Mononuclear cell (primary cell): ENCODE data around the gene AP5B1. TPM values are rescaled to one million over a fixed set of nuclear protein-coding genes. Genes with fewer than 3 reads are reported as not detected.
A peak's percentile ranks its signal among the peaks of the same experiment; 100 is the strongest.
"Not testable (repeated sequence)": the region's sequence is repeated elsewhere in the genome, so short reads cannot be mapped to it uniquely, and the experiment has no call there.

Source experiments
- H3K27me3 ChIP-seq: 2 replicates; pipeline ENCODE4 v1.6.0; 2011; ENCODE audit warnings: low read length, control low read depth; ENCODE audit not compliant: insufficient read depth
- H3K4me1 ChIP-seq: 2 replicates; pipeline ENCODE4 v1.5.1; 2011; ENCODE audit warnings: mild to moderate bottlenecking, low read length, control low read depth; ENCODE audit not compliant: insufficient read depth
- H3K4me3 ChIP-seq: 2 replicates; pipeline ENCODE4 v1.5.1; 2011; ENCODE audit warnings: mild to moderate bottlenecking, low read length, moderate library complexity
- H3K9me3 ChIP-seq: 2 replicates; pipeline ENCODE4 v1.5.1; 2011; ENCODE audit warnings: low read depth, mild to moderate bottlenecking, control low read depth, low read length
- total RNA-seq: library from RNA; depleted of rRNA; stranded (reverse); fragments of >200 nt; gene quantifications from one replicate; pipeline ENCODE4 v1.2.3, GENCODE V29; 2012

Gene AP5B1
- total RNA-seq, 1 donor, result 26.7 TPM

GRCh38 chr11:65779919-65780769 is 632 bp downstream of the AP5B1 start:
- Histone ChIP-seq H3K27me3 (peaks cover 1% of the 10 kb centered on the region), H3K4me1 (peaks cover 54% of the 10 kb centered on the region), H3K9me3 (no peaks in the 10 kb centered on the region), H3K4me3 (peak overlapping the region; percentile 77)

- peak overlapping the region; percentile 77 for H3K4me3 ChIP-seq
- no peaks in the 10 kb centered on the region for H3K9me3 ChIP-seq
- H3K4me1 ChIP-seq, result peaks cover 59% of the 10 kb centered on the region
- H3K27me3 ChIP-seq, result no peaks in the 10 kb centered on the region
These were observed 1.2 kb downstream of the AP5B1 start for GRCh38 chr11:65779669-65779918.

- Histone ChIP-seq H3K9me3 (no peaks in the 10 kb centered on the region), H3K4me3 (peak overlapping the region; percentile 77), H3K27me3 (no peaks in the 10 kb centered on the region), H3K4me1 (peaks cover 64% of the 10 kb centered on the region)
These were observed 1.7 kb downstream of the AP5B1 start for GRCh38 chr11:65778901-65779668.

- Histone ChIP-seq H3K27me3 (no peaks in the 10 kb centered on the region), H3K4me1 (peaks cover 68% of the 10 kb centered on the region), H3K9me3 (no peaks in the 10 kb centered on the region), H3K4me3 (peak overlapping the region; percentile 77)
These were observed 2.3 kb downstream of the AP5B1 start for GRCh38 chr11:65778431-65778900.

- peaks cover 69% of the 10 kb centered on the region for H3K4me1 ChIP-seq
These were observed 2.9 kb downstream of the AP5B1 start for GRCh38 chr11:65777821-65778361.

GRCh38 chr11:65777241-65777640 is 3.5 kb downstream of the AP5B1 start:
- Histone ChIP-seq H3K9me3 (no peaks in the 10 kb centered on the region), H3K4me3 (peak overlapping the region; percentile 19), H3K27me3 (no peaks in the 10 kb centered on the region), H3K4me1 (peaks cover 72% of the 10 kb centered on the region)

More at GRCh38 chr11:65777821-65778361, 2.9 kb downstream of the AP5B1 start:
- peak overlapping the region; percentile 19 for H3K4me3 ChIP-seq
- no peaks in the 10 kb centered on the region for H3K9me3 ChIP-seq
- no peaks in the 10 kb centered on the region for H3K27me3 ChIP-seq

GRCh38 chr11:65776710-65777141 is 4.0 kb downstream of the AP5B1 start:
- Histone ChIP-seq H3K4me1 (peaks cover 71% of the 10 kb centered on the region), H3K27me3 (no peaks in the 10 kb centered on the region), H3K9me3 (no peaks in the 10 kb centered on the region), H3K4me3 (peak overlapping the region; percentile 19)

GRCh38 chr11:65776196-65776595 is 4.6 kb downstream of the AP5B1 start:
- no peak overlapping the region for H3K4me3 ChIP-seq
- H3K4me1 ChIP-seq, result peaks cover 66% of the 10 kb centered on the region
- H3K27me3 ChIP-seq, result no peaks in the 10 kb centered on the region
- no peaks in the 10 kb centered on the region for H3K9me3 ChIP-seq

- H3K4me1 ChIP-seq, result peaks cover 75% of the 10 kb centered on the region
- no peaks in the 10 kb centered on the region for H3K27me3 ChIP-seq
- H3K4me3 ChIP-seq, result no peak overlapping the region
- no peaks in the 10 kb centered on the region for H3K9me3 ChIP-seq
These were observed 6.1 kb downstream of the AP5B1 start for GRCh38 chr11:65774525-65775306.

GRCh38 chr11:65773784-65774411 is 6.9 kb downstream of the AP5B1 start:
- peaks cover 72% of the 10 kb centered on the region for H3K4me1 ChIP-seq
- no peaks in the 10 kb centered on the region for H3K9me3 ChIP-seq
- H3K4me3 ChIP-seq, result no peak overlapping the region
- H3K27me3 ChIP-seq, result no peaks in the 10 kb centered on the region

GRCh38 chr11:65771589-65772112 is 9.1 kb downstream of the AP5B1 start:
- Histone ChIP-seq H3K4me1 (peaks cover 62% of the 10 kb centered on the region), H3K4me3 (no peak overlapping the region), H3K9me3 (no peaks in the 10 kb centered on the region), H3K27me3 (no peaks in the 10 kb centered on the region)

- Histone ChIP-seq H3K9me3 (no peaks in the 10 kb centered on the region), H3K27me3 (no peaks in the 10 kb centered on the region), H3K4me3 (no peak overlapping the region), H3K4me1 (peaks cover 56% of the 10 kb centered on the region)
These were observed 9.7 kb downstream of the AP5B1 start for GRCh38 chr11:65770951-65771567.

- not testable (repeated sequence) for H3K27me3 ChIP-seq, H3K4me3 ChIP-seq, H3K9me3 ChIP-seq
- peaks cover 31% of the 10 kb centered on the region for H3K4me1 ChIP-seq
These were observed 13.0 kb downstream of the AP5B1 start for GRCh38 chr11:65767806-65768205.

GRCh38 chr11:65767406-65767805 is 13.4 kb downstream of the AP5B1 start:
- Histone ChIP-seq H3K27me3 (no peaks in the 10 kb centered on the region), H3K9me3 (no peaks in the 10 kb centered on the region), H3K4me1 (peaks cover 28% of the 10 kb centered on the region), H3K4me3 (no peak overlapping the region)
